Measurements from ENCODE around the gene GJB3.
A peak's percentile ranks its signal among the peaks of the same experiment; 100 is the strongest.
"Not testable (repeated sequence)": the region's sequence is repeated elsewhere in the genome, so short reads cannot be mapped to it uniquely, and the experiment has no call there.

The GJB3 gene

GRCh38 chr1:34786521-34787325 is 5.7 kb downstream of the GJB3 start:
- peak in 3 of 4 experiments; percentile 13 to 41 (median 22) for DNase-seq

DNA sequence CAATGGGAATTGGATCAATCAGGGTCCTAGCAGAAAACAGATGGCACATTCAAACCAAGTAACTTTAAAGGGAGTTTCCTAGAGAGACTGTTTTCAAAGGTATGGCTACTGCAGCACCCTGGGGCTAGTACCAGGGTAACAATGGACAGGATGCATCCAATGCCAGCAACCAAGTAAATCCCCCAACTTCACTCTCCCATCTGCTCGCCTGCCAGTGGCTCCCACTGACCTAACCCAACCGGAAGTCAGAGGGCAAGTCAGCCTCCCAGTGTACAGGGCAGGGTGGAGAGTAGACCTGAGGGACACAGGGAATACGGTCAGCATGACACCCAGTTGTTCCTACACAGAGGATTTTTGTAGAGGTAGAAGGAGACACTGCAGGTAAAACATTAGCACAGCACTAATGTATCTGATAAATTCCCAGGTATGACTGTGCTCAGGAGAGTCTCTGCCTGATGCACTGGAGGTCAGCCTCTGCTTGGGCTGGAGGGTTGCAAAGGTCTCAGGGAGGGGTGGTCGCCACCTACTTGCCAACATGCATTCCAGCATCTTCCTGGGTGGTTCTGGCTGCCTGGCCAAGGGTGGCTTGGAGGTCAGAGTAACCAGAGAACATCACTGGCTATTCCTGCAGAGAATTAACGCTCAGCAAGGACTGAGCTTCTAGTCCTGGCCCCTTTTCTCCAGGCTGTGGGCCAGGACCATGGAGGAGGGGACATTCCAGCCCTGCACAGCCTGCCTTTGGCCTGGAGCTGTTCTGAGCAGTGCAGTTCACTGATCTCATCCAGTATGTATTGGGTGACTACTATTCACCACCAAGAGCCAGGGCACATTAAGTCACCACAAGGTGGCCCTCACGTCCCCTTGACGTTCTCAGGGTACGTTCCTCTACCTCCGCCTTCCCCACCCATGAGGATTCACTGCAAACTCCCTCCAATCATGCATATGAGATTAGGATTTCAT is 6.7 kb downstream of the GJB3 start:
- DNase-seq, result no peak

GRCh38 chr1:34790985-34791384 is 10.0 kb downstream of the GJB3 start:
- DNase-seq, result no peak

DNA sequence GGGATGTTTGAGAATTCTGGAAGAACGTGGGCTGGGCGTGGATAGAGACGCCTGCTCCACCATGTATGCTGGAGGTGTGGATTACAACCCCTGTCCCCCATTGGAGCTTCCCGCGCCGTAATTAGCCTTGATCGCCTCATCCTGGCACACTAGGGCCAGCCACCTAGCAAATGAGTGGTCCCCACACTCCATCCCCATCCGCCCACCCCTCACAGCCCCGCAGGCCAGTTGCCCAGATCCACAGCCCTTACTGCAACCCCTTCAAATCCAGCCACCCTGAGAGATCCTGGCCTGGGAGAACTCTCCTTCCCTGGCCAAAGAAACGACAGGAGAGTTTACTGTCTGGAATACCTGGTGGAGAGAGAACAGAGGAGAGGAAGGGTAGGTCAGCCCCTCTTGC is 11.4 kb downstream of the GJB3 start:
- DNase-seq, result no peak

DNA sequence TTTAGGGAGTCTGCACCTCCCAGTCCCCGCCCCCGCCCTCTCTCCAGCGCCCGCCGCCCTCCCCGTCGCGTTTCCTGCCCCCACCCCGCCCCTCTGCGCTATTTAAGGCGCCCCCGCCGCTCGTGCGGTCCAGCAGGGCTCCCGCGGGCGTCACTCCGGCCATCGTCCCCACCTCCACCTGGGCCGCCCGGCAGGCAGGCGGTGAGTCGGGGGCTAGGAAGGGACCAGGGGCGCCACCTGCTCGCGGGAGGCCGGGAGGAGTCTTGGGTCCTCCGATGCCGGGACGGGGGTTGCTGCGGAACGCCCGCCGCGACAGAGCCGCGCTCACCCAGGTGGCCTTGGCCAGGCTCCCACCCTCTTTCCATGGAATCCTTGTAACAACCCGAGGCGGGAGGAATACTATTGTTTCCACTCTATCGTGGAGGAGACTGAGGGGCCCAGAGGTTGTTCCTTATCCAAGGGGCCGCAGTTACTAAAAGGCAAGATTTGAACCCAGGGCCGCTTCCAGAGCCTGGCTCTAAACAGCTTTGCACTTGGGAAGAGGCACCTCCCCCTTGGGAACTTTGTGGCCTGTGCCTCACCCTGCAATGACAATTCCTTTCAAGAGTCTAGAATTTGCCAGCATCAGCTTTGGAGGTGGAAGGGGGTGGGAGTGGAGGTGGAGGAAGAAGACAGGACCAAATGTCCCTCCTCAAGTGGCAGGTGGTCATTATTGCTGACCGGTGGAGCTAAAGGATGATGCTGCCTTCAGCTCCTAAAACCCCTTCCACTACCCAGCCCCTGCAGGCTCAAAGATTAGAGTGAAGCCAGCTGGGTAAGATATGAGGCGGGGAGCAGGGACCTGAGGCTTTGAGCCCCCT is 12.1 kb downstream of the GJB3 start, which contains the start of gene GJA4:
Gene GJA4, plus strand, starts transcription at position 132 of the 860 bp plus-strand sequence. CDS start 1,215 bp downstream, outside the sequence.
- DNase-seq, result peak in 1 of 4 experiments; percentile 9

DNA sequence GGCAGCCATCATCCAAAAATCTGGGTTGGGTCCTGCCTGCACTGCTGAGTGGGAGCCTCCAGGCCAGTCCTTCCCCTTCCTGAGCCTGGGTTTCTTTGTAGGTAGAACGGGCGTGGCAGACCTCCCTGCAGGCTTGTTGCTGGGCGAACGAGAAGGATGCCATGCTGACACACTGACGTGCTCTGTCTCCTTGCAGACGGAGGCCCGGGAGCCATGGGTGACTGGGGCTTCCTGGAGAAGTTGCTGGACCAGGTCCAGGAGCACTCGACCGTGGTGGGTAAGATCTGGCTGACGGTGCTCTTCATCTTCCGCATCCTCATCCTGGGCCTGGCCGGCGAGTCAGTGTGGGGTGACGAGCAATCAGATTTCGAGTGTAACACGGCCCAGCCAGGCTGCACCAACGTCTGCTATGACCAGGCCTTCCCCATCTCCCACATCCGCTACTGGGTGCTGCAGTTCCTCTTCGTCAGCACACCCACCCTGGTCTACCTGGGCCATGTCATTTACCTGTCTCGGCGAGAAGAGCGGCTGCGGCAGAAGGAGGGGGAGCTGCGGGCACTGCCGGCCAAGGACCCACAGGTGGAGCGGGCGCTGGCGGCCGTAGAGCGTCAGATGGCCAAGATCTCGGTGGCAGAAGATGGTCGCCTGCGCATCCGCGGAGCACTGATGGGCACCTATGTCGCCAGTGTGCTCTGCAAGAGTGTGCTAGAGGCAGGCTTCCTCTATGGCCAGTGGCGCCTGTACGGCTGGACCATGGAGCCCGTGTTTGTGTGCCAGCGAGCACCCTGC is 13.2 kb downstream of the GJB3 start:
- DNase-seq, result no peak

- DNase-seq, result no peak
These were observed 13.8 kb downstream of the GJB3 start for GRCh38 chr1:34794790-34795180.

DNA sequence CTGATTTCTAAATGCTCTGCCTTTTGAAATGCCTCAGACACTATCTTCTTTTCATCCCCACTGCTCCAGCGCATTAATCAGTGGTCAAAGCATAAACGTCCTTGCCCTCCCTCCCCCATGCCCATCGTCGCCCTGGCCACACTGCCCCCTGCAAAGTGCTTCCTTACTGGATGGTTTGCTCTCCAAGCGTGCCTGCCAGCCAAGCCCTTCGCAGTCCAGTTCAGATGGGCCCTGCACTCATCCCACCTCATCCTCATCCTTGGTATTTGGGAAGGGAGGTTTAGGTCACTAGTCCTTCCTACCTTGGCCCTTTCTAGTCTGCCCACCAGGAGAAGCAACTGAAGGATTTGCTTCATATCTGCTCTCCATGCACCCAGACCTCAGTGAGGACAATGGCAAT is 14.9 kb downstream of the GJB3 start:
- no peak for DNase-seq

- DNase-seq, result no peak
These were observed 16.0 kb downstream of the GJB3 start for GRCh38 chr1:34796990-34797389.

- no peak for DNase-seq
These were observed 19.2 kb downstream of the GJB3 start for GRCh38 chr1:34800214-34800613.

- DNase-seq, result no peak
These were observed 22.8 kb downstream of the GJB3 start for GRCh38 chr1:34803770-34804169.

GRCh38 chr1:34806396-34806795 is 25.4 kb downstream of the GJB3 start:
- DNase-seq, result no peak

- DNase-seq, result no peak
These were observed 27.2 kb downstream of the GJB3 start for GRCh38 chr1:34808051-34808810.

DNA sequence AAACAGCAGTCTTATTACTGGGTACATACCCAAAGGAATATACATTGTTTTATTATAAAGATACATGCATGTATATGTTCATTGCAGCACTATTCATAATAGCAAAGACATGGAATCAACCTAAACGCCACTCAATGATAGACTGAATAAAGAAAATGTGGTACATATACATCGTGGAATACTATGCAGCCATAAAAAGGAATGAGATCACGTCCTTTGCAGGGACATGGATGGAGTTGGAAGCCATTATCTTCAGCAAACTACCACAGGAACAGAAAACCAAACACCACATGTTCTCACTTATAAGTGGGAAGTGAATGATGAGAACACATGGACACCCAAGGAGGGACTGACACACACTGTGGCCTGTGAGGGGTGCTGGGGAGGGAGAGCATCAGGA is 29.8 kb downstream of the GJB3 start:
- not testable (repeated sequence) for DNase-seq

DNA sequence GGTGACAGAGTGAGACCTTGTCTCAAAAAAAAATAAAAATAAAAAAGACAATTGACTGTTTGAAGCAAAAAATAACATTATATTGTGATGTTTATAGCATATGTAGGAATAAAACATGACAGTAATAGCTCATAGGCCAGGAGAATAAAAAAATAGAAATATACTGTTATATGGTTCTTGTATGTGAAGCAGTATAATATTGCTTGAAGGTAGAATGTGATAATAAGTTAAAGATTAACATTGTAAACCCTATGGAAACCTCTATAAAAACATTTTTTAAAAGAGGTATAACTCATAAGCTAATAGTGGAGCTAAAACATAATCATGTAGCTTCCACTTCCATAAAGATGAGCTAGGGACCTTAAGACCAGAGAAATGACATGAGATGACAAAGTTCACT is 35.3 kb downstream of the GJB3 start:
- no peak for DNase-seq

DNA sequence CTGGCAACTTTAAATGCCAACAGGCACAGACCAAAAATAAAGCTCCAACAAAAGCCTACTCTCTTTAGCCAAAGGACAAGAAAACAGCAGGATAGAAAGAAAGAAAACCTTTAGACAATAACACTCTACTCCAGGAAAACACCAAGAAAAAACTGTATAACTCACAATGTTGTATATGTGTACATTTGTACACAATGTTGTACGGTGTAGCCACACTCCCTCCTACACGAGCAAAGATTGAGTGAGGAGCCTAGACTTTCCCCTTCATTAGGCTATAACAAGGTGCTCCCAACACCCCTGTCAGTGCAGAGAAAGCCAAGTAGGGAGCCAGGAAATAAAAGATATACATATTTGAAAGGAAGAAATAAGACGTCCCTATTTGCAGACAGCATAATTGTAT is 35.8 kb downstream of the GJB3 start:
- no peak for DNase-seq

DNA sequence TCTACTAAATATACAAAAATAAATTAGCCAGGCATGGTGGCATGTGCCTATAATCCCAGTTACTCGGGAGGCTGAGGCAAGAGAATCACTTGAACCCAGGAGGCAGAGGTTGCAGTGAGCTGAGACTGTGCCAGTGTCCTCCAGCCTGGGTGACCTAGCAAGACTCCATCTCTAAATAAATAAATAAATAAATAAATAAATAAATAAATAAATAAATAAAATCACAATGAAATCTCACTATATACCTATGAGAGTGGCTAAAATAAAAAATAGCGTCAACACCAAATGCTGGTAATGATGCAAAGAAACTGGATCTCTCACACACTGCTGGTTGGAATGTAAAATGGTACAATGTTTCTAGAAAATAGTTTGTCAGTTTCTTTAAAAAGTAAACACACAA is 37.8 kb downstream of the GJB3 start:
- DNase-seq, result not testable (repeated sequence)

DNA sequence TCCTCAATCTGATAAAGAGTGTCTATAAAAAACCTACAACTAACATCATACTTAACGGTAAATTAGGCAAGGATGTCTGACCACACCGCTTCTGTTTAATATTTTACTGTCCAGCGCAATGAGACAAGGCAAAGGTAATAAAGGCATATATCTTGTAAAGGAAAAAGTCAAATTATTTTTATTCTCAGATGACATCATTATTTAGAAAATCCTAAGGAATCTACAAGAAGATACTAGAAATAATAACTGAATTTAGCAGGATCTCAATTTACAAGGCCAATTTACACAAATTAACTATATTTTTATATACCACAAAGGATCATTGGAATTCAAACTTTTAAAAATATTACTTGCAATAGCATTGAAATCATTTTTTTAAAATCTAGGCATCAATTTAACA is 41.2 kb downstream of the GJB3 start:
- DNase-seq, result no peak

- DNase-seq, result no peak
These were observed 43.9 kb downstream of the GJB3 start for GRCh38 chr1:34824817-34825454.

GRCh38 chr1:34825455-34826091 is 44.6 kb downstream of the GJB3 start:
- DNase-seq, result no peak

Data from activated naive CD4-positive, alpha-beta T cell (primary cell).